Upper lobe of left lung (tissue), 6 donors: Measurements from ENCODE around the gene CCDC14. TPM values are rescaled to one million over a fixed set of nuclear protein-coding genes. Genes with fewer than 3 reads are reported as not detected.

Experiments
- ATAC-seq, 2 donors: fragments of 200-7000 bp; cut with Tn5 transposase; one replicate each; pipeline ENCODE4 v1.9.1; 2022; ENCODE audit warnings: mild to moderate bottlenecking in 2 of 2, moderate library complexity in 2 of 2; ENCODE audit not compliant: low FRiP score in 2 of 2
- DNase-seq, 2 donors: peaks; one replicate each; pipeline ENCODE4 v3.0.0-alpha.2; 2019 to 2020
- H3K27ac ChIP-seq, 4 donors: fragments of 200-600 bp; sonication (generic); one replicate each; pipeline ENCODE4 v1.5.1; 2016 to 2019
- H3K27me3 ChIP-seq, 4 donors: fragments of 200-600 bp; sonication (generic); one replicate each; pipeline ENCODE4 v1.5.1; 2017 to 2019
- H3K36me3 ChIP-seq, 4 donors: fragments of 200-600 bp; sonication (generic); one replicate each; pipeline ENCODE4 v1.5.1; 2016 to 2019
- H3K4me1 ChIP-seq, 4 donors: fragments of 200-600 bp; sonication (generic); one replicate each; pipeline ENCODE4 v1.5.1; 2018 to 2019
- H3K4me3 ChIP-seq, 4 donors: fragments of 200-600 bp; sonication (generic); one replicate each; pipeline ENCODE4 v1.5.1; 2017 to 2019; ENCODE audit warnings: mild to moderate bottlenecking in 2 of 4, moderate library complexity in 1 of 4
- H3K9me3 ChIP-seq, 4 donors: fragments of 200-600 bp; sonication (generic); one replicate each; pipeline ENCODE4 v1.5.1; 2018 to 2019
- CTCF ChIP-seq, 6 experiments: fragments of 450-650 bp in 4 of 6; fragments of 200-600 bp in 2 of 6; sonication (generic) in 2 of 6; IDR thresholded peaks; one replicate each; pipeline ENCODE4 v1.5.1; 2016 to 2019; ENCODE audit warnings: antibody characterized with exemption in 6 of 6
- EP300 ChIP-seq, 4 donors: sonication (generic); formaldehyde crosslinking; IDR thresholded peaks; one replicate each; pipeline ENCODE4 v1.5.1; 2017; ENCODE audit warnings: antibody characterized with exemption in 4 of 4, control low read depth in 2 of 4
- POLR2A ChIP-seq, 4 donors: fragments of 450-650 bp; IDR thresholded peaks; one replicate each; pipeline ENCODE4 v1.5.1; 2016 to 2017; ENCODE audit warnings: antibody characterized with exemption in 4 of 4, mild to moderate bottlenecking in 2 of 4
- POLR2AphosphoS5 ChIP-seq, 2 donors: sonication (generic); formaldehyde crosslinking; IDR thresholded peaks; one replicate each; pipeline ENCODE4 v1.5.1; 2017; ENCODE audit warnings: antibody characterized with exemption in 2 of 2
- WGBS, 2 donors: methylation state at CpG; one replicate each; pipeline ENCODE4 v1.1.5; 2017 to 2018; 5-methylcytosine and 5-hydroxymethylcytosine counted together
- total RNA-seq, 6 donors: library from RNA; depleted of rRNA in 4 of 6; stranded (reverse); fragments of >200 nt in 4 of 6; gene quantifications; one replicate each; pipeline versions ENCODE4 v1.1.0 to v1.2.1, GENCODE V29; 2016 to 2021
- donor health status: DM: no; HTN: no; CAD: no; lungs with moderate emphysema.
- donor health status: DM: no; HTN: yes; CAD: no; lungs with severe emphysema.

The CCDC14 gene
- total RNA-seq, 6 donors from 2014 or later = 23.3 to 149 (median 42.5) TPM

- no peaks in the 10 kb centered on the region for H3K36me3 ChIP-seq
- TF ChIP-seq CTCF (IDR thresholded peaks at IDR 0.05) (no peak), EP300 (IDR thresholded peaks at IDR 0.05) (no peak), POLR2AphosphoS5 (IDR thresholded peaks at IDR 0.05) (no peak), POLR2A (IDR thresholded peaks at IDR 0.05) (no peak)
- no peak overlapping the region for H3K27ac ChIP-seq
- DNase-seq (no peak), ATAC-seq (no peak)
- no peaks in the 10 kb centered on the region for H3K9me3 ChIP-seq
- WGBS, 2 donors = 90 to 92% methylated on average over 7 of the region's 7 CpGs
- H3K4me1 ChIP-seq = peaks cover 0 to 7% (median 6%) of the 10 kb centered on the region in 4 donors
- H3K27me3 ChIP-seq = peaks cover 0 to 3% (median 0%) of the 10 kb centered on the region in 4 donors
- no peak overlapping the region for H3K4me3 ChIP-seq
Measured at GRCh38 chr3:123878807-123879206, 82.2 kb downstream of the CCDC14 start.

GRCh38 chr3:123877965-123878364 is 83.1 kb downstream of the CCDC14 start:
- WGBS, 2 donors = 78 to 89% methylated on average over 4 of the region's 4 CpGs
- DNase-seq = no peak

GRCh38 chr3:123877466-123877865 is 83.6 kb downstream of the CCDC14 start:
- no peaks in the 10 kb centered on the region for H3K36me3 ChIP-seq
- ATAC-seq = no peak
- H3K27me3 ChIP-seq = peaks cover 0 to 2% (median 0%) of the 10 kb centered on the region in 4 donors
- no peak for TF ChIP-seq CTCF (IDR thresholded peaks at IDR 0.05)
- no peak for TF ChIP-seq EP300 (IDR thresholded peaks at IDR 0.05)
- no peak for TF ChIP-seq POLR2AphosphoS5 (IDR thresholded peaks at IDR 0.05)
- TF ChIP-seq POLR2A (IDR thresholded peaks at IDR 0.05) = no peak
- no peak overlapping the region for H3K27ac ChIP-seq
- WGBS, 2 donors = 70 to 80% methylated on average over 4 of the region's 4 CpGs
- H3K4me3 ChIP-seq = no peak overlapping the region
- H3K4me1 ChIP-seq = no peaks in the 10 kb centered on the region
- no peak for DNase-seq
- no peaks in the 10 kb centered on the region for H3K9me3 ChIP-seq

More at GRCh38 chr3:123877965-123878364, 83.1 kb downstream of the CCDC14 start:
- H3K27me3 ChIP-seq = peaks cover 0 to 3% (median 0%) of the 10 kb centered on the region in 4 donors
- H3K9me3 ChIP-seq = no peaks in the 10 kb centered on the region
- H3K27ac ChIP-seq = no peak overlapping the region
- TF ChIP-seq POLR2A (IDR thresholded peaks at IDR 0.05) = no peak
- TF ChIP-seq POLR2AphosphoS5 (IDR thresholded peaks at IDR 0.05) = no peak
- TF ChIP-seq EP300 (IDR thresholded peaks at IDR 0.05) = no peak
- TF ChIP-seq CTCF (IDR thresholded peaks at IDR 0.05) = no peak
- no peaks in the 10 kb centered on the region for H3K4me1 ChIP-seq
- H3K36me3 ChIP-seq = no peaks in the 10 kb centered on the region
- ATAC-seq = no peak
- H3K4me3 ChIP-seq = no peak overlapping the region

- H3K4me3 ChIP-seq = no peak overlapping the region
- H3K27ac ChIP-seq = no peak overlapping the region
- ATAC-seq (no peak), DNase-seq (no peak)
- H3K4me1 ChIP-seq = no peaks in the 10 kb centered on the region
- no peaks in the 10 kb centered on the region for H3K36me3 ChIP-seq
- no peaks in the 10 kb centered on the region for H3K27me3 ChIP-seq
- TF ChIP-seq CTCF (IDR thresholded peaks at IDR 0.05) (no peak), POLR2AphosphoS5 (IDR thresholded peaks at IDR 0.05) (no peak), EP300 (IDR thresholded peaks at IDR 0.05) (no peak), POLR2A (IDR thresholded peaks at IDR 0.05) (no peak)
- H3K9me3 ChIP-seq = no peaks in the 10 kb centered on the region
Measured at GRCh38 chr3:123876858-123877257, 84.2 kb downstream of the CCDC14 start.

- DNase-seq (no peak), ATAC-seq (no peak)
- Histone ChIP-seq H3K36me3 (no peaks in the 10 kb centered on the region), H3K4me1 (no peaks in the 10 kb centered on the region), H3K9me3 (no peaks in the 10 kb centered on the region), H3K4me3 (no peak overlapping the region), H3K27ac (no peak overlapping the region), H3K27me3 (no peaks in the 10 kb centered on the region)
- TF ChIP-seq CTCF (IDR thresholded peaks at IDR 0.05) (no peak), POLR2A (IDR thresholded peaks at IDR 0.05) (no peak), EP300 (IDR thresholded peaks at IDR 0.05) (no peak), POLR2AphosphoS5 (IDR thresholded peaks at IDR 0.05) (no peak)
- 91 to 92% methylated on average over 1 of the region's 1 CpG for WGBS, 2 donors
Measured at GRCh38 chr3:123872621-123873020, 88.4 kb downstream of the CCDC14 start.
